NCI-H187 (cell line): ENCODE data around the gene FBXO28.
"Not testable (repeated sequence)": the region's sequence is repeated elsewhere in the genome, so short reads cannot be mapped to it uniquely, and the experiment has no call there.

ENCODE experiments used
- DNase-seq, 2 experiments: peaks; one replicate each; lab custom pipeline; 2025; lab: John Stamatoyannopoulos, UW

FBXO28 gene

GRCh38 chr1:224188286-224188685 lies 74.4 kb downstream of the FBXO28 start:
- DNase-seq = no peak

GRCh38 chr1:224189561-224189960 lies 75.7 kb downstream of the FBXO28 start:
- no peak for DNase-seq

- no peak for DNase-seq
Measured at GRCh38 chr1:224192082-224192788, 78.3 kb downstream of the FBXO28 start.

GRCh38 chr1:224193319-224193966 lies 79.5 kb downstream of the FBXO28 start:
- DNase-seq = no peak

- DNase-seq = no peak
Measured at GRCh38 chr1:224196813-224197600, 83.1 kb downstream of the FBXO28 start.

- DNase-seq = no peak
Measured at GRCh38 chr1:224198572-224198971, 84.7 kb downstream of the FBXO28 start.

- DNase-seq = no peak
Measured at GRCh38 chr1:224199679-224200078, 85.8 kb downstream of the FBXO28 start.

- no peak for DNase-seq
Measured at GRCh38 chr1:224201383-224201782, 87.5 kb downstream of the FBXO28 start.

DNA sequence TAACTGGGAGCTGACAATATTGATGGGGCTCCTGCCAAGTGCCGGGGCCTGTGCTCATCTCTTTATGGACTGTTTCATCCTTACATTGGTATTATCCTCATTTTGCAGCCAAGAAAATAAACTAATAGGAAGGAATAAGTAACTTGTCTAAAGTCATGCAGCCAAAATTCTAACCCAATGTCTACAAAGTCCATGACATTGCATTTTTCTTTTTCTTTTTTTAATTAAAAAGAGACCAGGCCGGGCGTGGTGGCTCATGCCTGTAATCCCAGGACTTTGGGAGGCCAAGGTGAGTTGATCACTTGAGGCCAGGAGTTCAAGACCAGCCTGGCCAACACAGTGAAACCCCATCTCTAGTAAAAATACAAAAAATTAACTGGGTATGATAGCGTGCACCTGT lies 87.9 kb downstream of the FBXO28 start:
- no peak for DNase-seq

DNA sequence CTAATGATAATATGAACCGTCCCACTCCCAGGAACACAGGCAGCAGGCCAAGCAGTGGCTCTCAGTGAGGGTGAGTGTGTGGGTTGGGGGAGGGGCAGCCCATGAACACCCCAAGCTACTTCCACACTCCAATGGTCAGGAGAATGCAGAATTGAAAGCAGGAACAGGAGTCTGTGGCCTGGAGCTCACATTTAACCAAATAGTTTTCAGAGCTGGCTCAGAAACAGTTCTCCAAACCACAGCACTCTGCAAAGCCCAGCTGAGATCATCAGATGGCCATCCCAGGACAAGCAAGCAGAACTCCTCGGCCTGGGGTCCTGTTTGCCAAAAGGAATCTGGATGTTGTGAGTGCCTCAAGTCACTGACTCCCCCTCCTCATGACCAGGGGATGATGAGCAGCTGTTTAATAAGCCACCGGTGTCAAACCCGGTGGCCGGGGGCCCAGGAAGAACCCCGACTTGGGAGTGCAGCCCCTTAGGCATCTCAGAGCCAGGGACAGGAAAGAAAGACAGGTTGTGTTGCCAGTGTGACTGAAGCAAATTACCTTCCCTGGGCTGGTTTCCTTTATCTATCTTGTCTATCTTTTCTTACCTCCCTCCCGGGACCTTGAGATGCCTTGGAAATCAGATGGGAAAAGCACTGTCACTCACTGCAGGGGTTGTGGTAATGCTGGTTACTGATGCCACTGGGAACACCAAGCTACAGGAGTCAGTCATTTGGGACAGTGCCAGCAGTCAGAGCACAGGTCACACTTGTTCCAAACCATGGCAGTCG lies 89.5 kb downstream of the FBXO28 start:
- no peak for DNase-seq

GRCh38 chr1:224205438-224205840 lies 91.5 kb downstream of the FBXO28 start:
- no peak for DNase-seq

GRCh38 chr1:224205931-224206538 lies 92.1 kb downstream of the FBXO28 start:
- DNase-seq = not testable (repeated sequence)

- peak in 1 of 2 experiments; percentile 16 for DNase-seq
Measured at GRCh38 chr1:224211206-224211962, 97.5 kb downstream of the FBXO28 start.
